Gastroesophageal sphincter (tissue), 4 donors: ENCODE data around the gene ATMIN. TPM values are rescaled to one million over a fixed set of nuclear protein-coding genes. Genes with fewer than 3 reads are reported as not detected.

Experiments used
- ATAC-seq: fragments of 150-250 bp; one replicate; pipeline ENCODE4 v1.9.1; 2016; ENCODE audit warnings: mild to moderate bottlenecking, moderate library complexity
- H3K27ac ChIP-seq, 4 donors: fragments of 200-600 bp; sonication (generic) in 3 of 4; 1 replicate in 3 of 4; 2 replicates in 1 of 4; pipeline ENCODE4 v1.5.1; 2016 to 2019
- H3K27me3 ChIP-seq: fragments of 200-600 bp; sonication (generic); one replicate; pipeline ENCODE4 v1.5.1; 2019
- H3K36me3 ChIP-seq, 2 donors: fragments of 200-600 bp; sonication (generic); one replicate each; pipeline ENCODE4 v1.5.1; 2019; ENCODE audit warnings: control low read depth in 1 of 2
- H3K4me1 ChIP-seq, 3 donors: fragments of 200-600 bp; sonication (generic); 1 replicate in 2 of 3; 2 replicates in 1 of 3; pipeline ENCODE4 v1.5.1; 2016 to 2019; ENCODE audit warnings: control low read depth in 2 of 3
- H3K4me3 ChIP-seq, 2 donors: fragments of 200-600 bp; sonication (generic); one replicate each; pipeline ENCODE4 v1.5.1; 2019; ENCODE audit warnings: mild to moderate bottlenecking in 1 of 2, moderate library complexity in 1 of 2
- H3K9me3 ChIP-seq, 3 donors: fragments of 200-600 bp; sonication (generic); one replicate each; pipeline ENCODE4 v1.5.1; 2017 to 2019; ENCODE audit warnings: control low read depth in 2 of 3
- CTCF ChIP-seq, 4 experiments: fragments of 200-600 bp in 2 of 4; fragments of 450-650 bp in 2 of 4; sonication (generic) in 1 of 4; IDR thresholded peaks; one replicate each; pipeline ENCODE4 v1.5.1; 2017 to 2019; ENCODE audit warnings: antibody characterized with exemption in 4 of 4, mild to moderate bottlenecking in 2 of 4, moderate library complexity in 2 of 4
- EP300 ChIP-seq: sonication (generic); formaldehyde crosslinking; IDR thresholded peaks from one replicate; pipeline ENCODE4 v1.6.1; 2017; ENCODE audit warnings: antibody characterized with exemption, mild to moderate bottlenecking
- POLR2A ChIP-seq, 2 donors: fragments of 450-650 bp; IDR thresholded peaks; one replicate each; pipeline ENCODE4 v1.6.1; 2017; ENCODE audit warnings: antibody characterized with exemption in 2 of 2, mild to moderate bottlenecking in 2 of 2, moderate library complexity in 1 of 2
- POLR2AphosphoS5 ChIP-seq: sonication (generic); formaldehyde crosslinking; IDR thresholded peaks from one replicate; pipeline ENCODE4 v1.6.1; 2017; ENCODE audit warnings: antibody characterized with exemption
- WGBS, 2 donors: methylation state at CpG; one replicate each; pipeline ENCODE4 v1.1.5; 2018; ENCODE audit warnings: low coverage in 1 of 2; 5-methylcytosine and 5-hydroxymethylcytosine counted together
- total RNA-seq, 4 donors: library from RNA; depleted of rRNA; stranded (reverse); fragments of >200 nt; gene quantifications; one replicate each; pipeline ENCODE4 v1.1.0, GENCODE V29; 2016

The ATMIN gene
- total RNA-seq, 4 donors from 2014 or later, result 31.2 to 37.3 (median 35.0) TPM

GRCh38 chr16:81041696-81042095 is 6.1 kb downstream of the ATMIN start:
- H3K27ac ChIP-seq, result no peak overlapping the region
- peaks cover 0 to 38% (median 12%) of the 10 kb centered on the region in 3 donors for H3K4me1 ChIP-seq
- 87 to 88% methylated on average over 3 to 4 of the region's 4 CpGs for WGBS, 2 donors
- no peaks in the 10 kb centered on the region for H3K9me3 ChIP-seq
- no peaks in the 10 kb centered on the region for H3K27me3 ChIP-seq
- H3K36me3 ChIP-seq, result peaks cover 9 to 65% of the 10 kb centered on the region in 2 donors
- TF ChIP-seq POLR2AphosphoS5, result no peak
- no peak for TF ChIP-seq EP300
- TF ChIP-seq CTCF (IDR thresholded peaks at IDR 0.05), result no peak
- TF ChIP-seq POLR2A (IDR thresholded peaks at IDR 0.05), result no peak
- H3K4me3 ChIP-seq, result no peak overlapping the region
- no peak for ATAC-seq

- no peak for ATAC-seq
- TF ChIP-seq EP300, result no peak
- no peak for TF ChIP-seq CTCF (IDR thresholded peaks at IDR 0.05)
- TF ChIP-seq POLR2AphosphoS5, result no peak
- no peak for TF ChIP-seq POLR2A (IDR thresholded peaks at IDR 0.05)
- H3K9me3 ChIP-seq, result no peaks in the 10 kb centered on the region
- peaks cover 0 to 27% (median under 1%) of the 10 kb centered on the region in 3 donors for H3K4me1 ChIP-seq
- 85 to 100% methylated on average over 1 to 2 of the region's 2 CpGs for WGBS, 2 donors
- H3K4me3 ChIP-seq, result no peak overlapping the region
- H3K27me3 ChIP-seq, result no peaks in the 10 kb centered on the region
- H3K27ac ChIP-seq, result no peak overlapping the region
- peaks cover 9 to 65% of the 10 kb centered on the region in 2 donors for H3K36me3 ChIP-seq
Observed at GRCh38 chr16:81042821-81043220, 7.2 kb downstream of the ATMIN start.

DNA sequence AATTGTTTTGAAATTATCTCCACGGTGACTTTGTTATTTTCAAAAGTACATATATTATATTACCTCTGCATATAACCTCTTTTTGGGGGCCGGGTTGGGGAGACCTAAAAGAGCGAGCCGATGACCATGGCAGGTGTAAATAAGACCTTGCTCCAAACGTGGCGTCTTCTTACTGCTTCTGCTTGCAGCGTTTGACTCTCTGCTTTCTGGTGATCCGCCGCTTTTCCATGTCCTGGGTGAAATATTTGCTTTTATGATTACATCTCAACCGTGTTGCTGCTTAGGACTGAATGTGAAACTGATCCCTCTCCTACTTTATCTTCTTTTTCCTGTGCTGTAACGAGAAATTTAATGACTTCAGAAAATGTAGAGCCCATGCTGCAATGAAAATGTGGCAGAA is 18.1 kb downstream of the ATMIN start:
- TF ChIP-seq POLR2A (IDR thresholded peaks at IDR 0.05) (no peak), POLR2AphosphoS5 (no peak), CTCF (IDR thresholded peaks at IDR 0.05) (no peak), EP300 (no peak)
- H3K27ac ChIP-seq, result no peak overlapping the region
- H3K9me3 ChIP-seq, result peaks cover 0 to 4% (median 0%) of the 10 kb centered on the region in 3 donors
- ATAC-seq, result no peak
- no peaks in the 10 kb centered on the region for H3K27me3 ChIP-seq
- H3K4me3 ChIP-seq, result no peak overlapping the region
- H3K4me1 ChIP-seq, result no peaks in the 10 kb centered on the region
- WGBS, 2 donors, result 80 to 84% methylated on average over 9 to 11 of the region's 11 CpGs
- no peaks in the 10 kb centered on the region for H3K36me3 ChIP-seq

DNA sequence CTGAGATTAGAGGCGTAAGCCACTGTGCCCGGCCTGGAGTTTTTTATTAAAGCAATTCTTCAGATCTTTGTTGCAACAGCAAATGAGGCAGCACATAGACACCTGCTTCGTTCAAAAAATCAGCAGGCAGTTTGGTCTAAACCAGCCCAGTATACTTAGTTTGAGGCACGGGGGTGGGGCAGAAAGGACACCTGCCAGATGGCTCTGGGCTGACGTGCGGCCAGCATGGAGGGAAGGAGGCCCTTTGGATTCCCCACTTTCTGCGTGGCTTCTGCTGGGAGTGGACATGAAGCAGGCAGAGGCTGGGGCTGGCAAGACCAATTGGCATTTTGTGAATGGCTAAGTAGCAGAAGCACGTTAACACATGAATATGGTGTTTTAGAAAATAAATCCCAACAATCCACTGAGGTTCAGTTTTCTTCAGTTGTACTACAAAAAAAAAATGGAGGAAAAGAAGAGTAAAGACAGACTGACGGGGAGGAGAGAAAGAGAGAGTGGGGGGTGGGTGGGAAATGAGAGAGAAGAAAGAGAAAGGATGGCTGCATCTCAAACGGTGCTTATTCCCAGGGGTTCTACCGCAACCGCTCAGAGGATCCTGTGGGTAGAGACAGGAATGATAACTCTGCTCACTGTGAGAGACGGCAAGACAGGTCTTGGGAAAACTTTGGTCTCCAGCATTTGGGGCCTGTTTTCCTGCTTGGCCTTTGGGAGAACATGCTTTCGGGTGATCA is 25.1 kb downstream of the ATMIN start:
- no peaks in the 10 kb centered on the region for H3K9me3 ChIP-seq
- peaks cover 0 to 7% of the 10 kb centered on the region in 2 donors for H3K36me3 ChIP-seq
- no peaks in the 10 kb centered on the region for H3K4me1 ChIP-seq
- WGBS, 2 donors, result 86% methylated on average over 9 of the region's 14 CpGs
- H3K4me3 ChIP-seq, result no peak overlapping the region
- no peak overlapping the region for H3K27ac ChIP-seq
- no peak for ATAC-seq
- no peaks in the 10 kb centered on the region for H3K27me3 ChIP-seq
- TF ChIP-seq CTCF (IDR thresholded peaks at IDR 0.05) (no peak), EP300 (no peak), POLR2A (IDR thresholded peaks at IDR 0.05) (no peak), POLR2AphosphoS5 (no peak)

GRCh38 chr16:81061307-81061640 is 25.6 kb downstream of the ATMIN start:
- H3K9me3 ChIP-seq, result no peaks in the 10 kb centered on the region
- H3K4me1 ChIP-seq, result no peaks in the 10 kb centered on the region
- WGBS, 2 donors, result 78 to 86% methylated on average over 1 to 10 of the region's 10 CpGs
- H3K27me3 ChIP-seq, result no peaks in the 10 kb centered on the region
- no peak for ATAC-seq
- no peak overlapping the region for H3K27ac ChIP-seq
- peaks cover 0 to 7% of the 10 kb centered on the region in 2 donors for H3K36me3 ChIP-seq
- TF ChIP-seq POLR2AphosphoS5 (no peak), EP300 (no peak), POLR2A (IDR thresholded peaks at IDR 0.05) (no peak), CTCF (IDR thresholded peaks at IDR 0.05) (no peak)
- H3K4me3 ChIP-seq, result no peak overlapping the region
